ENCODE measurements around the gene CD300C.
"Not testable (repeated sequence)": the region's sequence is repeated elsewhere in the genome, so short reads cannot be mapped to it uniquely, and the experiment has no call there.

The CD300C gene

DNA sequence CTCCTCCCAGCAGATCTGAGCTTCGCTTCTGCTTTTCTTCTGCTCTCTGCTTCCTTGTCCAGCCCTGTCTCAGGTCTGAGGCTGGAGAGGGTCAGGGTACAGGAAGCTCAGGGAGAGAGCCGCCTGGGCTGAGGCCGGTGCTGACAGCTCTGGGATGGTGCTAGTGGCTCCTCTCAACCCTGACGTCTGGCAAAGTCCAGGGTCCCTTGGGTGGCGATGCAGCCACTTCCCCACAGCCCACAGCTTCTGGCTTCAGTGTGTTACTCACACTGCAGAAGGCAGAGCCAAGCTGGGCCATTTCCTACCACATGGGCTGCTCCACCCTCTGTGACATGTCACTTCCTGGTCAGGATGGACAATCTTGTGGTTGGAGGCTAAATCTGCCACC is at the start of gene CD300C:
TSS of gene CD300C (minus strand) at position 273 of the 388 bp plus-strand sequence. CDS start 333 bp downstream, outside the sequence.
- no peak for DNase-seq (ENCODE audit: low spot score)

GRCh38 chr17:74595037-74595750 is 49.3 kb upstream of the CD300C start:
- no peak for DNase-seq (ENCODE audit: low spot score)

DNA sequence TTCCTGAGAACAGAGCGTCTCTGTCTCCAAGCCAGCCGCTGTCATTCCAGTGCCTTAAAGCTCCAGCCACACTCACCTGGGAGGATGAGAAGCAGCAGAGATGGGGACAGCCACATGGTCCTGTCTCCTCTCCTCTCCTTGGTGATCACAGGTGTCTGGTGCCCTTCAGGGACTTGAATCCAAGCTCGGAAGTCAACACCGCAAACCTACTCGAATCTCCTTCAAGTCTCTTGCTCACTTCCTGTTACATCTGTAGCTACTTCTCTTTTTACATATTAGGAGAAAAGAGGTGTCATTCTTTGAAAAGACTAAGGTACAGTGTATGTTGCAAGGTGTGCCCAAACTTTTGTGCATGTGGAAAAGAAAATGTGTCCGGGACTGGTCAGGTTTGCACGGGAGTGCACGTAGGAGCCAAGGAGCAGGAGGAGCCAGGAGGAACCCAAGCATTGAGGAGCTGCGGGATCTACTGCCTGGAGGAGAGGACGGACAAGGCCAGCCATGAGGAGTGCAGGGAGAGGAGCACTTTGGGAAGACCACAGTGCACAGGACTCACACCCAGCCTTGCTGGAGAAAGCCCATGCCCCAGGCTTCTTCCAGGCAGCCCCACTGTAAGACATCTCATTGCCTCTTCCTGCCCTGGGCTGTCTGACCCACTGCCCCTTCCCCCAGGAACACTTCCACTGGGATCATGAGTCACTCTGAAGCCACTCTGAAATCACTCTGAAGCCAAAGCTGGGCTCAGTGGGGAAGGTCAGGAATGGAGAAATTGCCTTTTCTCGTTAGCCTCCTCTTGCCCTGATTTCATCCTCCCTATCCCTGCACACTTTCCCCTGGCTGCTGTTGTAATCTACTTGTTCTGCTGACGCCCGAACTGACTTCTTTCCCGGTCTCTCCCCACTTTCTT is 46.4 kb upstream of the CD300C start, which contains the start of gene CD300LD:
TSS of gene CD300LD (minus strand) at position 197 of the 904 bp plus-strand sequence. CDS start at position 116, 81 bp downstream.
- no peak for DNase-seq (ENCODE audit: low spot score)

GRCh38 chr17:74591503-74591902 is 45.6 kb upstream of the CD300C start:
- DNase-seq (ENCODE audit: low spot score), result no peak

GRCh38 chr17:74585711-74586110 is 39.8 kb upstream of the CD300C start:
- DNase-seq (ENCODE audit: low spot score), result no peak

DNA sequence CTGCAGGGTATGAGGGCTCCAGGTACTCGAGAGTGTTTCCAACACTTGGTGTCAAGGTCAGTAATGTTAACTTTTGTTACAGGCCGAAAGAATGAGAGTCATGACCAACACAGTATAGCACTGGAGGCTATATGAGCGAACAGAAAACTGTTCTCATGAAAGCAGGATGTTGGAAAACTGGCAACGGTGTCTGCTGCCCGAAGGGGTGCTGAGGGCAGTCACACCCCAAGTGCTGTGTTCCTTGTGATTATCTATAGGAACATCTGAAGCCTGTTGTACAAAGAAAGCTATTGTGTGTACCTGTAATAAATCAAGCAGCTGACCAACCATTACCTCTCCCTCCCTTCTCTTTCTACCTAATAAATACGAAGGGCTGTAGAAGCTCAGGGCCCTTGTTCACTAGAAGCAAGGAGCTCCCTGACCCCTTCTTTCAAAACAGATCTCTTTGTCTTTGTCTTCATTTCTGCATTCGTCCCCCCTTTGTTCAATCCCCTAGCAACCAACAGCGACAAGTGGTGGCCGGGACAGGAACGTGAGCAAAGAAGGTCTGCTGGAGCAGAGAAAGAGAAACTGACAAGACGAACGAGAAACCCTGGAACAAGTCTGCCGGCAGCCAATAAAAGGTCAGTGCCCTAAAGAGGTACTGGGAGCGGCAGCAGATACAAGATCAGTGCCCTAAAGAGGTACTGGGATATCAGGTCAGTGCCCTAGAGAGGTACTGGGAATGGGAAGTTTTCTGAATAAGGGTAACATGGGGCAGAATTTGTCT is 38.6 kb upstream of the CD300C start:
- no peak for DNase-seq (ENCODE audit: low spot score)

- DNase-seq (ENCODE audit: low spot score), result no peak
Measured at GRCh38 chr17:74582633-74583032, 36.7 kb upstream of the CD300C start.

DNA sequence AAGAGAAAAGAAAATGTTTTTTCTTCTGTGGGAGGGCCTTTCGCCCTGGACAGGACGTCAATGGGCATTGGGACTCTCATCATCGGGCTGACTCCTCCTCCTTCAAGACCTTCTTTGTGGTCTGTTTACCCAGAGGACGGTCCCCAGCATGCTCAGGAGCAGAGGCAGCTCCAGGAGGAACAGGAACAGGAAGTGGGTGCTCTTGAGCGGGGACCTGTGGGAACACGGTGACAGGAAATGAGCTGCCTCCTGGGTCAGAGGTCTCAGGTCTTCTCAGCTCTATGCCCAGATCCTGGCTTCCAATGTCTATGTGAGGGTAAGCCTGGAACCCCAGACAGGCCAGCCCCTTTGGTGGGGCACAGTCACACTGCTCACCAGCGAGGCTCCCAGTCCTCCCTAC is 34.0 kb upstream of the CD300C start:
- DNase-seq (ENCODE audit: low spot score), result no peak

- DNase-seq (ENCODE audit: low spot score), result no peak
Measured at GRCh38 chr17:74578979-74579378, 33.1 kb upstream of the CD300C start.

GRCh38 chr17:74574489-74575142 is 28.7 kb upstream of the CD300C start:
- DNase-seq (ENCODE audit: low spot score), result no peak

- not testable (repeated sequence) for DNase-seq (ENCODE audit: low spot score)
Measured at GRCh38 chr17:74573635-74574034, 27.7 kb upstream of the CD300C start.

DNA sequence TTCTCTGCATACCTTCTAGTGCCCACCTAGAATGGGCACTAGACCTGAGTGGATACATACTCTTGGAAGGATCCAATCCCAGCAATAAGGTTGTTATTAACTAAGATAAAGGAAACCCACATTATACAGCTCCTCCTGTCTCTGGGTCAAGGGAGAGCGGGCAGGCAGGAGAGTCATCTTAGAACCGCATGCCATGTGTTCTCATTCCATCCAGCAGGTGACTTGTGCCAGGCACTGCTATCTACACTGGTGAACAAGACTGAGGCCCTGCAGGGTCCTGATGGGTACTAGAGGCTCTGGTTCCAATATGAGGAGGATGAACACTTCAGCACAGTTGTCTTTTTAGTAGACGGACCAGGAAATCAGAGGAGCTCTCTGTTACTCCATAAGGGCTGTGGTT is 27.3 kb upstream of the CD300C start:
- no peak for DNase-seq (ENCODE audit: low spot score)

DNA sequence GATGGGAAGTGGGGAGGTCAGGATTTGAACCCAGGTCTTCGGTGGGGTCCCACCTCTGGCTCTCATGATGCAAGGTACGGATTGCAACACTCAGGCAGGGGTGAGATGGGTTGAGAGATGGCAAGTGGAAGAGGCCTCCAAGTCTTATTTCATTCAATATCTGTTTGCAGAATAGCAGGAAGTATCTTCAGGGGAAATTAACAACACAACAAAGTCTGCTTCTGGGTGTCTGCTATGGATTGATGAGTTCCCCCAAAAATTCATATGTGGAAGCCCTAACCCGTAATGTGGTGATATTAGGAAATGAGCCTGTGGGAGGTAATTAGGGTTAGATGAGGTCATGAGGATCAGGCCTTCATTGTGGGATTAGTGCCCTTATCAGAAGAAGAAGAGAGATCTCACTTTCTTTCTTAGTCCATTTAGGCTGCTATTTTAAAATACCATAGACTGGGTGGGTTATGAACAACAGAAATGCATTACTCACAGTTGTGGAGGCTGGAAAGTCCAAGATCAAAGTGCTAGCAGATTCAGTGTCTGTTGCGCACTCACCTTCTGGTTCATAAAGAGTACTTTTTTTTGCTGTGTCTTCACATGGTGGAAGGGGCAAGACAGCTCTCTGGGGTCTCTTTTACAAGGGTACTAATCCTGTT is 25.8 kb upstream of the CD300C start:
- DNase-seq (ENCODE audit: low spot score), result no peak

DNA sequence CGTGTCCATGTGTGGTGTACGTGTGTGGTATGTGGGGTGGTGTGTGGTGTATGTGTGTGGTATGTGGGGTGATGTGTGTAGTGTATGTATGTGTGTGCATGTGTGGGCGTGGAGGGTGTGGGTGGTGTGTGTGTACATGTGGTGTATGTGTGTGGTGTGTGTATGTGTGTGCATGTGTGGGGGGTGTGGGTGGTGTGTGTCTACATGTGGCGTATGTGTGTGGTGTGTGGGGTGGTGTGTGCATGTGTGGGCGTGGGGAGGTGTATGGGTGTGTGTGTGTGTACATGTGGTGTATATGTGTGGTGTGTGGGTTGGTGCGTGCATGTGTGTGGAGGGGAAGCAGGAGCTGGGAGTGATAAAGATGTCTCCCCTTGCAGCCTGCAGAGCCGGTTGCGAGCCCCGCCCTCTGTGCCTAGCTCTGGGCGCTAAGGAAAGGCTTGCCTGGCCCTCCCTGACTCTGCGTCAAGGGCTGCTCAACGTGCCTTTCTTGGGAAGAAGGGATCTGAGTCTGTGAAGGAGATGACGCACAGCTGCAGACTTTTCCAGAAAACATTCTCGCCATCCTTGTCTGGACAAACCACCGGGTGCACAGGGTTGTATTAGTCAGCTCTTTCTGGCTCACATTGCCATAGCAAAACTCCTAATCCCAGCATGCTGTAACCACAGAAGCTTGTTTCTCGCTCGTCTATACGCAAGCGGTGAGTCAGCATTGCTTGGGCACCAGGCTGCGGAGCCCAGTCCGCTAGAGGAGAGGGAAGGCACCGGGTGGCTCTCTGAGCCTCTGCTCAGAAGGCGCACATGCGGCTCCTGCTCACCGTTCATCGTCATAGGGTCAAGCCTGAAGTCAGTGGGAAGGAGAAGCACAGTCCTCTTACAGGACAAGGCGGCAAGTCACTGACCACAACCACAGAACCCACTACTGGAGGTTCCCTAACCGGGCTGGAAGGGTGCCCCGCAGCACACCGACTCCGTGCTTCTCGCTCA is 23.4 kb upstream of the CD300C start:
- peak; percentile 18 for DNase-seq (ENCODE audit: low spot score)

DNA sequence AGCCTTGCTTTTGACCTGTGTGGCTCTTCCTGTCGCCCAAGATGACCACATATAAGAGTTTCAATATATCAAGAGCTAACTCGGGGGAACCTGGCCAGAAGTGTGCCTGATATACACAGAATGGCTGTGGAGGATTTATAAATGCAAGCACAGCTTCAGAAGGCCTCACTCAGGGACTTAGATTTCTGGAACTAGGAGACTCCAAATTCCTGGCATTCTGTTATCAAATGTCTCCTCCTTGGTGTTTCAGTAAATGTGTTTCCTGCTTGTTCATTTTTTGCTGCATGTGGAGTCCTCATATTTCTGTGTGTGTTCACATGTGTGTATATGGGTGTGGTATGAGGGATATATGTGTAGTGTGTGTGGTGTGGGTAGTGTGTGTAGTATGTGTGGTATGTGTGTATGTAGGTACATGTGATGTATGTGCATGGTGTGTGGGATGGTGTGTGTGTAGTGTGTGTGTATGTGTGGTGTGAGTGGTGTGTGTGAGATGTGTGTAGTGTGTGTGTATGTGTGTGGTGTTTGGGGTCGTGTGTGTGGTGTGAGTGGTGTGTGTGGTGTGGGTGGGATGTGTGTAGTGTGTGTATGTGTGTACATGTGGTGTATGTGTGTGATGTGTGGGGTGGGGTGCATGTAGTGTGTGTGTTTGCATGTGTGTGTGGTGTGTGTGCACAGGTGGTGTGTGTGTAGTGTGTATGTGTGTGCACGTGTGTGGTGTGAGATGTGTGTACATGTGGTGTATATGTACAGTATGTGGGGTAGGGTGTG is 22.4 kb upstream of the CD300C start:
- no peak for DNase-seq (ENCODE audit: low spot score)

DNA sequence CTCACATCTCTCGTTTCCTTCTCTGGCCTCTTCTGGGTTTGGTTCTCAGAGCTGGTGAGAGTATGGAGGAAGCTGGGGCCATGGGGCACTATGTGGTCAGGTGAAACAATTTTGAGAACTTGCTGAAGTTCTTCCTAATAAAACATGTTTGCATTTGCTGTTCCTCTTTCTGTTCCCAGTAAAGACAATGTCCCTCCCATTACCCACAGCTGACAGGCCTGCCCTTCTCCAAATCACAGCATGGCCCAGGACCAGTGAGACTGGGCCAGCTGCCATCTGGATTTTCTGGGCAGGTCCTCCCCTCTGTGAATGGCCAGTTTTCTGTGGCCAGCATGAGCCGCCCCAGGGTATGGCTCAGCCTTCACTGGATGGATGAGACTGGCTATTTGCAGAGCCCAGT is 21.5 kb upstream of the CD300C start, which contains the start of gene CD300H:
TSS of gene CD300H (minus strand) at position 113 of the 400 bp plus-strand sequence.
- no peak for DNase-seq (ENCODE audit: low spot score)

- no peak for DNase-seq (ENCODE audit: low spot score)
Measured at GRCh38 chr17:74566132-74566753, 20.3 kb upstream of the CD300C start.

DNA sequence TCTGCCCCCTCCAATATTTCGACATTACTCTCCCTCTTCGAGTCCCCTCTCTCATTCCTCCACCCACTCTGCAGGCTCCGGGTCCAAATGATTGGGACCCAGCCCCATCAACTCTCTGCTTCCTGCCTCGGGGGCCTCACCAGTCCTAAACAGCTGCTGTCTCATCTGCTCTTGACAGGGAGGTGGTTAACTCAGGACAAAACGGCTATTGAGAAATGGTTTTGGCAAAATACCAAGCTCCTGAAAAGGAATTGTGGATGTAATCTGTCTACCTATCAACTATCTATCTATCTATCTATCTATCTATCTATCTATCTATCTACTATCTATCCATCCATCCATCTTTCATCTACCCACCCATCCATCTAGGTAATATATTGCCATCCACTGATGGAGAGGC is 19.2 kb upstream of the CD300C start:
- DNase-seq (ENCODE audit: low spot score), result no peak

GRCh38 chr17:74563358-74563757 is 17.4 kb upstream of the CD300C start:
- DNase-seq (ENCODE audit: low spot score), result no peak
